ENCODE results near the gene ABI3BP. TPM values are rescaled to one million over a fixed set of nuclear protein-coding genes. Genes with fewer than 3 reads are reported as not detected.

Gene ABI3BP
- total RNA-seq, 1 experiment from 2014 or later: 23.4 TPM

DNA sequence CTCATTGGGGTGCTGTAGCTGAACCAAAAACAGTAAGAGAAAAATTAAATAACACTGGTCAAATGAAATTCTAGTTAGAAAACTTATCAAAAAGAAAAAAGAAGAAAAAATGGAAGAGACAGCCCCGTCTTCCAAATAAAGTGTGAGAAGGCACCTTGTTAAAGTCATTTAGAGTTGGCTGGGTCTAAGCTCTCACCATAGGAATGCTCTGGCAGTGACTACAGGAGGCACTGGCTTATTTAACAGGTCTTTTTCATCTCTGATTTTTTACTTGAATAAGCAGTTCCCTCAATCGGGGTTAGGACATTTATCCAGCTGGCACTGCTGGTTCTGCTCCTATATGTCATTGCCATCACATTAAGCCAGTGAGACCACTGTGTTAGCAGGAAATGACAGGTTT is 1.6 kb upstream of the ABI3BP start:
- ATAC-seq (no peak), DNase-seq (no peak)
- Histone ChIP-seq H3K79me2 (ENCODE audit: low read length) (peaks cover 16% of the 10 kb centered on the region), H3K9me3 (ENCODE audit: low read length) (no peaks in the 10 kb centered on the region), H3K4me2 (ENCODE audit: low read length) (no peak overlapping the region), H3K36me3 (ENCODE audit: low read depth, low read length) (no peaks in the 10 kb centered on the region), H3K9ac (ENCODE audit: low read length) (no peak overlapping the region), H3K4me1 (ENCODE audit: insufficient read depth, low read length) (peaks cover 14% of the 10 kb centered on the region), H2AFZ (ENCODE audit: low read length) (no peak overlapping the region), H4K20me1 (ENCODE audit: low read length) (no peaks in the 10 kb centered on the region), H3K4me3 (ENCODE audit: low read length) (no peak overlapping the region), H3F3A (ENCODE audit: low read length, unreplicated experiment) (no peaks in the 10 kb centered on the region), H3K9me2 (replicated peaks; ENCODE audit: low read length) (no peaks in the 10 kb centered on the region), H3K27me3 (ENCODE audit: low read length) (no peaks in the 10 kb centered on the region), H3K27ac (ENCODE audit: low read length) (no peak overlapping the region)
- ChIA-PET POLR2A (ENCODE audit: unreplicated experiment) (no interaction called here), CTCF (no interaction called here)
- TF ChIP-seq EZH2 (IDR thresholded peaks at IDR 0.05; ENCODE audit: low read length, unreplicated experiment) (no peak), CTCF (conservative IDR thresholded peaks at IDR 0.05; ENCODE audit: low read depth, low read length) (no peak), EZH2phosphoT487 (IDR thresholded peaks at IDR 0.05; ENCODE audit: borderline replicate concordance, low read length) (no peak)
- intact Hi-C loops (cut with micrococcal nuclease): no loop called here
- BruUV-seq (replicated peaks): no TSS peak

- no peak overlapping the region for H3K9ac ChIP-seq (ENCODE audit: low read length)
- intact Hi-C loops (cut with micrococcal nuclease): no loop called here
- H2AFZ ChIP-seq (ENCODE audit: low read length): no peak overlapping the region
- H3K9me2 ChIP-seq (replicated peaks; ENCODE audit: low read length): no peaks in the 10 kb centered on the region
- TF ChIP-seq EZH2phosphoT487 (IDR thresholded peaks at IDR 0.05; ENCODE audit: borderline replicate concordance, low read length) (no peak), EZH2 (IDR thresholded peaks at IDR 0.05; ENCODE audit: low read length, unreplicated experiment) (no peak), CTCF (conservative IDR thresholded peaks at IDR 0.05; ENCODE audit: low read depth, low read length) (no peak)
- no peaks in the 10 kb centered on the region for H3K27me3 ChIP-seq (ENCODE audit: low read length)
- no peaks in the 10 kb centered on the region for H3K9me3 ChIP-seq (ENCODE audit: low read length)
- no peak overlapping the region for H3K27ac ChIP-seq (ENCODE audit: low read length)
- ChIA-PET POLR2A (ENCODE audit: unreplicated experiment) (no interaction called here), CTCF (interaction anchor here (0.7 kb wide), 1 partner anchor 168 kb away, joined by 4 read pairs; no protein-coding TSS in a partner anchor)
- H4K20me1 ChIP-seq (ENCODE audit: low read length): no peaks in the 10 kb centered on the region
- no peaks in the 10 kb centered on the region for H3K36me3 ChIP-seq (ENCODE audit: low read depth, low read length)
- H3K79me2 ChIP-seq (ENCODE audit: low read length): peaks cover 16% of the 10 kb centered on the region
- DNase-seq (no peak), ATAC-seq (no peak)
- BruUV-seq (replicated peaks): no TSS peak
- H3F3A ChIP-seq (ENCODE audit: low read length, unreplicated experiment): no peaks in the 10 kb centered on the region
- peaks cover 14% of the 10 kb centered on the region for H3K4me1 ChIP-seq (ENCODE audit: insufficient read depth, low read length)
- no peak overlapping the region for H3K4me3 ChIP-seq (ENCODE audit: low read length)
- H3K4me2 ChIP-seq (ENCODE audit: low read length): no peak overlapping the region
Observed at GRCh38 chr3:100994187-100994586, 966 bp upstream of the ABI3BP start.

- Histone ChIP-seq H3K4me1 (ENCODE audit: insufficient read depth, low read length) (peaks cover 14% of the 10 kb centered on the region), H3F3A (ENCODE audit: low read length, unreplicated experiment) (no peaks in the 10 kb centered on the region), H3K9ac (ENCODE audit: low read length) (peak overlapping the region; percentile 33), H3K36me3 (ENCODE audit: low read depth, low read length) (no peaks in the 10 kb centered on the region), H2AFZ (ENCODE audit: low read length) (peak overlapping the region; percentile 65), H4K20me1 (ENCODE audit: low read length) (no peaks in the 10 kb centered on the region), H3K79me2 (ENCODE audit: low read length) (peaks cover 16% of the 10 kb centered on the region), H3K4me3 (ENCODE audit: low read length) (peak overlapping the region; percentile 66), H3K27ac (ENCODE audit: low read length) (peak overlapping the region; percentile 17), H3K9me2 (replicated peaks; ENCODE audit: low read length) (no peaks in the 10 kb centered on the region), H3K9me3 (ENCODE audit: low read length) (no peaks in the 10 kb centered on the region), H3K27me3 (ENCODE audit: low read length) (no peaks in the 10 kb centered on the region), H3K4me2 (ENCODE audit: low read length) (peak overlapping the region; percentile 80)
- CTCF ChIA-PET: interaction anchor here (0.7 to 1.5 kb wide), 2 partner anchors 204 to 220 kb away, joined by 5 to 7 read pairs; no protein-coding TSS in a partner anchor
- peak; percentile 71 for ATAC-seq
- BruUV-seq (replicated peaks): TSS peak; percentile 89
- TF ChIP-seq CTCF (conservative IDR thresholded peaks at IDR 0.05; ENCODE audit: low read depth, low read length): no peak
- TF ChIP-seq EZH2phosphoT487 (IDR thresholded peaks at IDR 0.05; ENCODE audit: borderline replicate concordance, low read length): no peak
- TF ChIP-seq EZH2 (IDR thresholded peaks at IDR 0.05; ENCODE audit: low read length, unreplicated experiment): no peak
- POLR2A ChIA-PET (ENCODE audit: unreplicated experiment): interaction anchor here (0.7 kb wide), 2 partner anchors 15 to 1130 kb away, joined by 3 to 22 read pairs; no protein-coding TSS in a partner anchor
- intact Hi-C loops (cut with micrococcal nuclease): loop anchor here (1.0 to 2.0 kb wide), 7 partner anchors 44 to 582 kb away; partner anchors contain the start of gene PCNP
- DNase-seq: peak; percentile 67
Observed at GRCh38 chr3:100992231-100993012, 799 bp downstream of the ABI3BP start.
